GM18508 (cell line): ENCODE results near the gene RTN4RL1.
A peak's percentile ranks its signal among the peaks of the same experiment; 100 is the strongest.

ENCODE experiments used
- ATAC-seq: cut with Tn5 transposase; IDR thresholded peaks from one replicate; pipeline ENCODE4 v1.9.1; 2021; ENCODE audit warnings: moderate number of reproducible peaks; ENCODE audit not compliant: insufficient read depth, unreplicated experiment

RTN4RL1 gene

DNA sequence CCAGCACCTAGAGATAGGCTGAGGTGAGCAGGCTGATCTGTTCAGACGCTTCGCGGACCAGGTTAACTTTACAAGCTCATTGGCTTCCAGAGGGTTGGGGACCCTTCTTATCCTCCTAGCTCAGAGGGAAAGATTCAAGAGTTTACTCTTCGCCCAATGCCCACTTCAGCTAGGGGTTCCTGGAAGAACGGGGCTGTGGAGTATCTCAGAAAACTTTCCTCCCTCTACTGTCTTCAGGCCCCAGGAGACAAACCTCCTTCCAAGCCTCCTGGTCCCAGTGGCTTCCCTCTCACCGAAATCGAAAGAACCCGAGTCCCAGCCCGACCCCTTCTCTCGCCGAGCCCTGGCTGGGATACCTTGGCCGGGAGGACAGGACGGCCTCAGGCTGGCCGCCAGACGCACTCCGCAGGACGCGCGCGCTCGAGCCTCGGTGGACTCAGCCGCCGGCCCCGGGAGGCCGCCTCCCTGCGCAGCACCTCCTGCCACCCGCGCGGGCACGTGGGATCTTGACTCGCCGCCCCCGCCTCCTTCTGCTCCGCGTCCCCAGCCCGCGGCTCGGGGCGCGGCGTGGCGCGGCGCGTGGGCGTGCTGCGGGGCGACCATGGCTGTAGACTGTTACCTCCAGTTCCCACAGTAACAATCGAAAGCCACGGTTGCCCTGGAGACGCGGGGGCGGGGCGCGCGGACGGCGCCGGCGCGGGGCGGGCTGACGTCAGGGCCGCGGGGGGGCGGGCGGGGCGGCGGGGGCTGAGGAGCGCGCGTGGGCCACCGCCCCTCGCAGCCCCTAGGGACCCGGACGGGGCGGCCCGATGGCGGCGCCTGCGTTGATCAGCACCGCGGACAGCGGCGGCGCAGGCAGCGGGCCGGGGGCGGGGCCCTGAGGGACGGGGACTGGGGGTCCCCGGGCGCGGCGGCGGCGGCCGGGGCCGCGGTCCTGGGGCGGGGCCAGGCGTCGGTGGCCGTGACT lies 24.5 kb upstream of the RTN4RL1 start:
- no peak for ATAC-seq

DNA sequence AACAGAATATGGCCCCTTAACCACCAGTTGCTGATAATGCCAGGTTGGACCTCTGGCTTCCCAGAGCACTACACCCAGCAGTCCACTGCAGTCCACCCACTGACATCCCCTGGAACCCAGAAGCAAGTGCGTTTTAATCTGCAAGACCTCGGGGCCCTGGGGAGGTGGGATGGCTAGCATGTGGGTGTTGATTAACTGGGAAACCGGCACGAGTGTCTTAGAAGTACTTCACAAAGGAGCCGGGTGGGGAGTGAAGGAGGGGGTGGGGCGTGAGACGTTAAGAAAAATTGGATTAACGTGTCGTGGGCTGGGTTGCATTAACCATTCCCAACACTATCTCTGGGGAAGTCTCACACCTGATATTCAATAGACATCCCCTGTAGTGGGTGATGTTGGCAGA lies 23.7 kb upstream of the RTN4RL1 start:
- ATAC-seq = no peak

DNA sequence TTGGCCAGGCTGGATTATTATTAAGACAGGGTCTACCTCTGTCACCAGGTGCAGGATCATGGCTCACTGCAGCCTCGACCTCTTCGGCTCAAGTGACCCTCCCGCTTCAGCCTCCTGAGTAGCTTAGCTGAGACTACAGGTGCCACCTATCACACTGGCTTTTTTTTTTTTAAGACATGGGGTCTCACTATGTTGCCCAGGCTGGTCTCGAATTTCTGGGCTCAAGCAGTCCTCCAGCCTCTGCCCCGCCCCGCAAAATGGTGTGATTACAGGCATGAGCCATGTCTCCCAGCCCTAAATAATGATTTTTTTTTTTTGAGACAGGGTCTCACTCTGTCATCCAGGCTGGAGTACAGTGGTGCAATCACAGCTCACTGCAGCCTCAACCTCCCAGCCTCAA lies 22.5 kb upstream of the RTN4RL1 start:
- no peak for ATAC-seq

DNA sequence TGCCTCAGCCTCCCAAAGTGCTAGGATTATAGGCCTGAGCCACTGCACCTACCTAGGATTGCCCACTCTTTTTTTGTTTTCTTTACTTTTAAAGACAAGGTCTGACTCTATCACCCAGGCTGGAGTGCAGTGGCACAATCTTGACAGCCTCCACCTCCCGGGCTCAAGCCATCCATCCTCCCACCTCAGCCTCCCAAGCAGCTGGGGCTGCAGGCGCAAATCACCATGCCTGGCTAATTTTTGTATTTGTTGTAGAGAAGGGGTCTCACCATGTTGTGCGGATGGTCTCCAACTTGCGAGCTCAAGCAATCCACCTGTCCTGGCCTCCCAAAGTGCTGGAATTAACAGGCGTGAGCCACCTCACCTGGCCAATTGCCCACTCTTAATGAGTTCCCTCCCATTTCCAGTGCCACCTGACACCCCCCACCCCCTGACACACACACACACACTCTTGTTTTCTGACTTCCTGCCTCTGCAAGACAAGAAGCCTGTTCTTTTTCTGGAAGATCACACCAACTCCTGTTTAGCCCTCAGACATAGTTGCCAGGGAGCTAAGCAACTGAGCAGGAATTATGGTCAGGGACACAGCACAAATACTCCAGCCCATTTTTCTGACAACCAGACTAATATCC lies 19.2 kb upstream of the RTN4RL1 start:
- ATAC-seq = no peak

DNA sequence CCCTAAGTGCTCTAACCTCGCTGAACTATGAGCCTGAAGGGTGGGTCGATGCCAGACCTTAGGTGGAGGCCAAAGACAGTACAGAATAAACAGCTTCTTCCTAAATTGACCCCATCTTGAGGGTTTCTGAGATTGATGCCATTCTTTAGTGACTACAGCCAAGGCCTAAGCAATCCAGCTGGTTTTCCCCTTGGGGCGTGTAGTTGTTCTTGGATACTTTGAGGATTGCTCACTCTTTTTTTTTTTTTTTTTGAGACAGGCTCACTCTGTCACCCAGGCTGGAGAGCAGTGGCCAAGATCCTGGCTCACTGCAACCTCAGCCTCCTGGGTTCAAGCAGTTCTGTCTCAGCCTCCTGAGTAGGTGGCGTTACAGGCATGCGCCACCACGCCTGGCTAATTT lies 18.7 kb upstream of the RTN4RL1 start:
- no peak for ATAC-seq

DNA sequence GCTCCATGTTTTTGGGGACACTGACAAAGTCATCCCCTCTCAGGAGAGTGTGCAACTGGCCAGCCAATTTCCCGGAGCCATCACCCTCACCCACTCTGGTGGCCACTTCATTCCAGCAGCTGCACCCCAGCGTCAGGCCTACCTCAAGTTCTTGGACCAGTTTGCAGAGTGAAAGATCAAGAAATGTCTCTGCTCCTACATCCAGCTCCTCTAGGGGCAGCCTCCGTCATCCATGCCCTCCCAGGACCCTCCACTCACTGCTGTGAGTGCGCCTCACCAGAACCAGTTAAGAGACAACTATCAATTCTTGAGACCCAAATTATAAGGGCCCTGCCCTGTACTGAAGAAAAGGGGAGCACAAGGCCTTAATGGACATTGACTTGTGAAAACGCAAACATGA lies 17.8 kb upstream of the RTN4RL1 start:
- no peak for ATAC-seq

DNA sequence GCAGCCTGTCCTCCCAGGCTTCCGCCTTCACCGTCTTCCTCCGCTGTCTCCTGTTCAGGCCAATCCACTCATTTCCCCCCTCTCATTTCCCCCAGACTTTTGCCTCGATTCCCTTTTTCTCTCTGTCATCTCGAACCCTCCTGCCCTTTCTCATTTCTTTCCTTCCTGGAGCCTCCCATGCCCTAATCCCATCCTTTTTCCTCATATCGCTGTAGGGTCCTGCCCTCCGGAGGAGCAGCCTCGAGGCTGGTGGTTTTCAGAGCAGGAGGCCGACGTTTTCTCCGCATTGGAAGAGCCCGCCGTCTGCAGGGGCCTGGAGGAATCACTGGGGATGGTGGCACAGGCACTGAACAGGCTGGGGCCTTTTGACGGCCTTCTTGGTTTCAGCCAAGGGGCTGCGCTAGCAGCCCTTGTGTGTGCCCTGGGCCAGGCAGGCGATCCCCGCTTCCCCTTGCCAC lies 17.3 kb upstream of the RTN4RL1 start:
- no peak for ATAC-seq

DNA sequence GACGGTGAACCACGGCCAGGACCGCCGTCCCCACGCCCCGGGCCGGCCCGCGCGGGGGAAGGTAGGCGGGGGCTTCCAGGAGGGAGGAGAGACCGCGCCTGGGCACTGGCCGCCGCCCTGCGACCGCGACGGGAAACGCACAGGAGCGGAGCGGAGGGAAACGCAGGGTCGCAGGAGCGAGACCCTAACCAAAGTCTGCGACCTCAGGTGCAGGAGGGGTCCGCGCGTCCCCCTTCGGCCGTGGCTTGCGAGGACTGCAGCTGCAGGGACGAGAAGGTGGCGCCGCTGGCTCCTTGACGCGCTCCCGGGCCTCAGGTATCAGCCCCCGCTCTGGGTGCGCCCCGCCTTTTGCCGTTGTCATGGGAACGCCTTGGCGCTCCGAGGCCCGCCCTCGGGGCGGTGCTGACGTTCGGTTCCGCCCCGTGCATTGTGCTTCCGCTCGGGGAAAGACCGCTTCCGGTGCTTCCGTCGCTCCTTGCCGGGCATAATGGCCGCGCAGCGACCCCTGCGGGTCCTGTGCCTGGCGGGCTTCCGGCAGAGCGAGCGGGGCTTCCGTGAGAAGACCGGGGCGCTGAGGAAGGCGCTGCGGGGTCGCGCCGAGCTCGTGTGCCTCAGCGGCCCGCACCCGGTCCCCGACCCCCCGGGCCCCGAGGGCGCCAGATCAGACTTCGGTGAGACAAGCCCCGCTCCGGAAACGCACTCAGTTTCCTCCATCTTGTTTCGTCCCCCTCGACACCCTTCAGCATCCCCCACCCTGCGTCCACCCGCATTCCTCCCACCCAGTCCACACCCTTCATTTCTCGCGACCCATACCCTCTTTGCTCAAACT lies 16.6 kb upstream of the RTN4RL1 start, which contains the start of gene OVCA2:
OVCA2 (plus strand) TSS at position 462 of the 829 bp plus-strand sequence; CDS start at position 488, 26 bp downstream.
- peak; percentile 59 for ATAC-seq

DNA sequence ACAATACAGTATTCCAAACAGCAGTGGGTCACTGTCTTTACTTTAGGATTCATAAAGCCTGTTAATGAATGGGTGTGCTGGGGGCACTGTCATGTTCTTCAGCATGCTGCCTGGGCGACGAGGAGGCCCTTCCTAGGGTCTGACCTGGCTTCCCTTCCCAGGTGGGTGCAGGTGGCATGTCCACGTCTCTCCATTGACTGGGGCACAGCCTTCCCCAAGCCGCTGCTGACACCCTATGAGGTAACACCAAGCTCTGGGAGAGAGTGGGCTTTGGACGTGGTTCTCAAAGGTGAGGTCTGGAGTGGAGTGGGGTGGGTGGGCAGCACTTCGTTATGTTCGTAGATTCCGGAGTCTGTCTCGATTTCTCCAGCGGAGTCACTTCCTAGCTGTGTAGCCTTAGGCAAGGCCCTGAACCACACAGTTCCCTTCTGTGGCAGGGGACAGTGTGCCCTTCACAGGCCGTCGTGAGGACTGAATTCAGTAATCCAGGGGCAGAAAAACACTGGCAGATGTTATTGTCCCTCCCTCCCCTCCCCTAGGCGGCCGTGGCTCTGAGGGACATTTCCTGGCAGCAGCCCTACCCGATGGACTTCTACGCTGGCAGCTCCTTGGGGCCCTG lies 15.9 kb upstream of the RTN4RL1 start:
- ATAC-seq = no peak

DNA sequence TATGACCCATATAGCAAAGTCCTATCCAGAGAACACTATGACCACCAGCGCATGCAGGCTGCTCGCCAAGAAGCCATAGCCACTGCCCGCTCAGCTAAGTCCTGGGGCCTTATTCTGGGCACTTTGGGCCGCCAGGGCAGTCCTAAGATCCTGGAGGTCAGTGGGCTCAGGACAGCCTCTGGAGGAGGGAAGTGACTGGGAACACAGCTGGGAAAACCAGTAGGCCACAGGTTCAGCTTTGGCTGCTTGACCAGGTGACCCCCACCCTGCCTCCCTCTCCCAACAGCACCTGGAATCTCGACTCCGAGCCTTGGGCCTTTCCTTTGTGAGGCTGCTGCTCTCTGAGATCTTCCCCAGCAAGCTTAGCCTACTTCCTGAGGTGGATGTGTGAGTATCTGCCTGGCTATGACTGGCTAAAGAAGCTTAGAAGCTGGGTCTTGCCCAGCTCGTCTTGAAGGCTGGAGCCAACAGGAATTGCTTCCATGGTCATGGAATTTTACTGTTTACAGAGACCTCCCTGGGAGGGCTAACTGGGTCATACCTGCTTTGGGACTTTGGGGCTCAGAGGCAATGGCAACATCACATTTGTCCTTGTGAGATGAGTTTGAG lies 15.2 kb upstream of the RTN4RL1 start:
- no peak for ATAC-seq

DNA sequence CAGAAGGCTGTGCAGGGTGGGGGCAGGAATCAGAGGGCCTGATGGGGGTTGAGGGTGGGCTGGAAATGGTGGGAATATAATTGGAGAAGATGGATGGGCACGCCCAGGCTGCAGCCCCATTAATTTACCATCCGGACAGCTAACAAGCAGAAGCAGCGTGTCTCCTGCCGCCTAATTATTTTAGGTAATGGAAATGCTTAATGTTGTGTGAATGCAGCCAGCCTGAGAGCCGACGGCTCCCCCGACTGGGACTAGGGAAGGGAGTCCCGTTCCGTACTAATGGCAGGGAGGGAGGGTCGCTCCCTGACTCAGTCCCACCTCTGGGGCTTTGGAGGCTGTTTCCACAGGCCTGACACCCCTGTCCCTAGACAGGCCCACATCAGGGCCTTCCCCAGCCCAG lies 12.0 kb upstream of the RTN4RL1 start:
- ATAC-seq = no peak

DNA sequence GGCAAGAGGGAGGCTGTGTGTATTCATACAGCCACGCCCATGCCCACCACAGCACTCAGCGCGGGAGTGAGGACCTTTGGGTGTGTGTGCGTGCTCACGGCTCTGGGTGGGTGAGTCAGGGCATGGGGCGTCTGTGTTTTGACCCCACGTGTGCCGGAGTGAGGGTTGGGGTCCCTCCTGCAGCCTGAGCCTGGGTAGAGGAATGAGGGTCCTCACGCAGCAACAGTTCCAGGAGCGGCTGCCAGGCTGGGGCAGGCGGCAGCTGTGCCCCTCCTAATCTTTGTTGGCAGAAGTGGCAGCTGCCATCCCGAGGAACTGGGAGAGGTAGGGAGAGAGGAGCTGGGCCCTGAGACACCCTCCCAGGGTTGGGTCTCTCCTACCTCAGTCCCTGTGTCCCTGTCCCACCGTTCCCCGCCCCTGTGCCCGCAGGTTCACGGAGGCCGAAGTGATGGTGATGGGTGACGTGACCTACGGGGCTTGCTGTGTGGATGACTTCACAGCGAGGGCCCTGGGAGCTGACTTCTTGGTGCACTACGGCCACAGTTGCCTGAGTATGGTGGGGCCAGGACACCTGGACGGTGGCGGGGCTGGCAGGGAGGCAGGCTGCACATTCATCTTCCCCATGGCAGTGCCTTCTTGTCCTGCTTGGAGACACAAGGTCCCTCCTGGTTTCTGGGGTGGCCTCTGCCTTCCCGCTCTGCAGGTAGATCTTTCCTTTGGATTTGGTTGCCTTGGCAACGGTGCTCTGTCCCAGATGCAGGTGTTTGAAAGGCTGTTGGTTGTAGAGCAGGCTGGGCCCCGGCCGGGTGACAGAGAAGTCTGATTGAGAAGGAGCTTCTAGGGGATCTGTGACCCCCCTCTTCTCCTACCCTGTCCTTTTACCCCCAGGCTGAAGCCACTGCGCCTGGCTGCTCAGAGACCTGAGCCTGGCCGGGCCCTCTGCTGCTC lies 10.7 kb upstream of the RTN4RL1 start:
- no peak for ATAC-seq

DNA sequence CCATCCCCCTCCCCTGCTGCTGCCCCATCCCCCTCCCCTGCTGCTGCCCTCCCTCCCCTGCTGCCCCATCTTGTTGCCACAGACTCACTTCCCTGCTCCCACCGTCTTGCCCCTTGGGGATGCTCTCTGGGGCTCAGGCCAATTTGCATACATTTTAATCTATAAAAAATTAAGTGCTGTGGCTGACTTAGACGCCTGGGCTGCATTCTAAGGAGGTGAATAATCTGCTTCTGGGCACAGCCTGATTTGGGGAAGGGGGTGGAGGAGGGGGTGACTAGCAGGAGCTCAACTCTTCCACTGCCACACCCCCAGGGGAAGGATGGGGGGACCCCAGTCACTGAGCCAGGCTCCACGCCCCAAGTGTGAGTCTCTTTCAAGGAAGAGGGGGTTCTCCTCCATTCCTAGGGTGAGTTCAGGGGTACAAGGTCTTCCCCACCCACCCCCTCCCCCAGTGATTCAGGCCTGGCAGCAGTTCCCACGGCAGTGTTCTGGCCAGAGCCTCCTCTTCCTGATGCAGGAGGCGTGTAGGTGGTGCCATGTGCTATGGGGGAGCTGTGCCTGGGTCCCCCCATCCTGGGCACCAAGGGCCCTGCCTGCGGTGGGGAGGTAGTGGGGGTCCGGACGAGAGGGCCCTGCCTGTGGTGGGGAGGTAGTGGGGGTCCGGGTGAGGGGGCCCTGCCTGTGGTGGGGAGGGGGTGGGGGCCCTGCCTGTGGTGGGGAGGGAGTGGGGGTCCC lies 9.8 kb upstream of the RTN4RL1 start:
- ATAC-seq = no peak

DNA sequence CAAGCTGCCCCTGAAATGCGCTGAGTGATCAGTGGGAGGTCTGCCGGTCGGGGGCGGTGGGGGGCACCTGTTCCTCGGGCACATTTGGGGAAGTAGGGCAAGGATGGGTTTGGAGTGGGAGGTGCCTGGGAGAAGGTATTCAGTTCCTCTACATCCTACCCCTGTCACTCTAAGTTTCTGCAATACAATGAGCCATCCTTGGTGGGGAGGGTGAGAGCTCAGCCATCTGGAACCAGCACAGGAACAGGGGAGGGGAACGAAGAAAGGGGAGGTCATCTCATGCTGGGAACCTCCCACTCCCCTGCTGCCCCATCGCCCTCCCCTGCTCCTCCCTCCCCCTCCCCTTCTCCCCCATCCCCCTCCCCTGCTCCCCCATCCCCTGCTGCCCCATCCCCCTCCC lies 9.0 kb upstream of the RTN4RL1 start:
- ATAC-seq = no peak

DNA sequence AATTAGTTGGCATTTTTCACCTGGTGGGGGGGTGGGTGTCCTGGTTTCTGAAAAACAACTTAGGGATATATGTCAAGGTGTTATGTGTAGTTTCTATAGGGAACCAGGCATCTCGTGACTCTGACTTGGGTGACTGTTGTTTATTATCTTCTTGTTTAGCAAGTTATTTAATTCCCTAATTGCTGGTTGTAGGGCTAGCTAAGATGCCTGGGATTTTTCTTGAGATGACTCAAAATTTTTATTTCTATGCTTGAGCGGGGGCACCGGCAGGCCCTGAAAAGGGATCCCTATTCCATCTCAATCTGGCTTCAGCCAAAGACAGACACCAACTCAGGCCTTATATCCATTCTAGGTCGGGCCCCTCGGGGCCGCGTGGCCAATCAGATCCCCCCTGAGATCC lies 8.0 kb upstream of the RTN4RL1 start:
- no peak for ATAC-seq

DNA sequence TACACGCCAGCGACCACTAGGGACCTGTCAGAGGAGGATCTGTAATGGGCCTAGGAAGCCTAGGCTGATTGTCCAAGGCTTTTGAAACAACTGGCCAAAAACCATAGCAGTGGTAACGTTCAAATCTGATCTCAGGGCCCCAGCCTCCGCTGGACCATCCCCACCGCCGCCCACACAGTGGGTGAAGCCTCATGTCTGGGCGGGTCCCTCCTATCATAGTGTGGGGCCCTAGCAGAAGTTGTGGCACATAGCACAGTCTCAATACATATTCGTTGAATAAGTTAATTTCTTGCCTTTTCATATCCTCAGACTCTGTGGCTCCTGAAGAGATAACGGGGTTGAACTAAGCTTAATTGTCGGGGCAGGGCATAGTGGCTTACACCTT lies 5.6 kb upstream of the RTN4RL1 start:
- no peak for ATAC-seq

DNA sequence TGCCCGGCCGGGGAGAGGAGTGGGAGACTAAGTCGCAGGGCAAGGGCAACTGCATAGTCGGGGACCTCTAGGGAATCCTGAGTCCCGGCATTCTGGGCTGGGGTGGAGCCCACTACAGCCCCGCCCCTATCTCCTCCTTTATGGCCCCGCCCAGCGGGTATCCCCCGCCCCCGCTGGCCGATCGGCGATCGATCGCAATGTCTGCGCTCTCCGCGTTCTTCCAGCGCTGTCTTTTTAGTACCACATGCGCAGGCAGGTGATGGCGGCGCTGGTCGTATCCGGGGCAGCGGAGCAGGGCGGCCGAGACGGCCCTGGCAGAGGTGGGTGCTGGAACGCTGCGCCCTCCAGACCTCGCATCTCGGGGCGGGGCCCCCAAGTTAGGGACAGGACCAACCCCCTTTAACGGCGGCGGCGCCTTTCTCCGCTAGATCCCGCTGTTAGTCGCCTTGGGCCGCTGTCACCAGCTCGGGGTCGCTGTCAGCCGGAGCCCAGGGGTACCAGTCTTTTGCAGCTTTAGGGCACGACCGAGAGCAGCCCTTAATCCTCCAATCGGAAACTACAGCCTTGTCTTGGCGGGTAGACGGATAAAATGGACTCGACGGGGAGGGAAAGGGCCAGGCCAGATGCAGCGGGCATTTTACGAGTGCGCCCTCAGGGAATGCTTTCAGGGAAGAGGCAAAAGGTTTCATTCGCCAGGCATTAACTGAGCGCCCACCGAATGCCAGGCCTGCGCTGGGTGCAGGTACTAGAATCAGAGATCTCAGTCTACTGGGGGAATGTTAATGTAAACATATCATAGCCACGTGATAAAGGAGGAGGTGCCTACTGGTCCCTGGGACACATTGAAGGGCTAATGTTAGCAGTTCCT lies 5.0 kb upstream of the RTN4RL1 start, which contains the start of gene DPH1:
DPH1 (plus strand) TSS at position 243 of the 868 bp plus-strand sequence; CDS start at position 260, 17 bp downstream.
- no peak for ATAC-seq
